Measurements from ENCODE around the gene PTOV1. TPM values are rescaled to one million over a fixed set of nuclear protein-coding genes. Genes with fewer than 3 reads are reported as not detected.

Gene PTOV1
- total and polyA plus RNA-seq, 10 of the 15 experiments (the other 5 are each of a cell fraction or from before 2014, with no cell fraction given): 3.2 to 83.5 (median 22.3) TPM

DNA sequence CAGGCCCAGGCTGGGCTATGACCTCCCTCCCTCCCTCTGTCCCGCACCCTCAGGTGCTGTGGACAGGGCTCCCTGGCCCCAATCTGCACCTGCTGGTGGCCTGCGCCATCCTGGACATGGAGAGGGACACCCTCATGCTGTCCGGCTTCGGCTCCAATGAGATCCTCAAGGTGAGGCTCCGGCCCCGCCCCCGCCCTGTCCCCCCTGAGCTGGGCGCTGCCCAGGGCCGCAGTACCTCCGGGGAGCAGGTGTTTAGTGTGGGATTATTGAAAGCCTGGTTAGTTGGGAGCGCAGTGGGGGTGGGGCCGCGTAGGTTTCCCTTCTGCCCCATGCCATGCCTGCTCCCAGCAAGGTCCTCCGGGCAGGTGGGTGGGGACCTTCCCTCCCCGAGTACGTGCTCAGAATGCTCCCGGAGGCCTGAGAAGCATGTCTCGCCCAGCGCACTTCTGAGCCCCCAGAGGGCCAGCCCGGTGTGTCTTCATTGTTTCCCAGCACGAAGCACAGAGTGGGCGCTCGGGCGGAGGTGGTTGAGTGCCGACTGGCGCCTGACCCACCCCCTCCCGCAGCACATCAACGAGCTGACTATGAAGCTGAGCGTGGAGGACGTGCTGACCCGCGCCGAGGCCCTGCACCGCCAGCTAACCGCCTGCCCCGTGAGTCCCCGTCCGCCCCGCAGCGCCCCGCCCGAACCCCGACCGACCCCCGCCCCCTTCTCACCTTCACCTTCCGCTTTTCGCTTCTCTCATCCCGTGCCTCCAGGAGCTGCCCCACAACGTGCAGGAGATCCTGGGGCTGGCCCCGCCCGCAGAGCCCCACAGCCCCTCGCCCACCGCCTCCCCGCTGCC lies 36.9 kb downstream of the PTOV1 start (continued):
- TF ChIP-seq, protein P1, sequence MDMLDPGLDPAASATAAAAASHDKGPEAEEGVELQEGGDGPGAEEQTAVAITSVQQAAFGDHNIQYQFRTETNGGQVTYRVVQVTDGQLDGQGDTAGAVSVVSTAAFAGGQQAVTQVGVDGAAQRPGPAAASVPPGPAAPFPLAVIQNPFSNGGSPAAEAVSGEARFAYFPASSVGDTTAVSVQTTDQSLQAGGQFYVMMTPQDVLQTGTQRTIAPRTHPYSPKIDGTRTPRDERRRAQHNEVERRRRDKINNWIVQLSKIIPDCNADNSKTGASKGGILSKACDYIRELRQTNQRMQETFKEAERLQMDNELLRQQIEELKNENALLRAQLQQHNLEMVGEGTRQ (IDR thresholded peaks at IDR 0.05; ENCODE audit: borderline replicate concordance, low read depth, low read length): no peak
- TF ChIP-seq CBFB (IDR thresholded peaks at IDR 0.05; ENCODE audit: low read depth) (no peak), CHD1 (IDR thresholded peaks at IDR 0.05; ENCODE audit: low read depth, low read length) (no peak), FOXM1 (IDR thresholded peaks at IDR 0.05; ENCODE audit: low read depth, low read length) (no peak), NR2F1 (conservative IDR thresholded peaks at IDR 0.05) (peak; percentile 35; the same call in 1 of the 2 replicates), CEBPZ (IDR thresholded peaks at IDR 0.05; ENCODE audit: low read depth, low read length) (no peak), CTCF (IDR thresholded peaks at IDR 0.05 in 2 of 3, conservative IDR thresholded peaks at IDR 0.05 in 1 of 3; ENCODE audit: control insufficient read depth in 2 of 3, extremely low read depth in 1 of 3, insufficient read depth in 1 of 3, low read depth in 3 of 3, low read length in 3 of 3) (no peak), MEF2A (IDR thresholded peaks at IDR 0.05; ENCODE audit: insufficient read depth, low read depth, low read length) (no peak), NRF1 (conservative IDR thresholded peaks at IDR 0.05; ENCODE audit: low read depth, low read length) (no peak), ZNF207 (IDR thresholded peaks at IDR 0.05; ENCODE audit: borderline replicate concordance) (no peak), NFIC (IDR thresholded peaks at IDR 0.05; ENCODE audit: low read depth, low read length) (no peak), RUNX3 (IDR thresholded peaks at IDR 0.05; ENCODE audit: low read length) (no peak), HCFC1 (IDR thresholded peaks at IDR 0.05; ENCODE audit: low read length) (no peak), ZBED1 (IDR thresholded peaks at IDR 0.05; ENCODE audit: borderline replicate concordance) (no peak), POLR2AphosphoS2 (IDR thresholded peaks at IDR 0.05; ENCODE audit: low read depth, low read length) (peak; percentile 78; the same call in 1 of the 2 replicates), RB1 (IDR thresholded peaks at IDR 0.05; ENCODE audit: borderline replicate concordance) (no peak), FOS (IDR thresholded peaks at IDR 0.05; ENCODE audit: borderline replicate concordance, extremely low read depth, insufficient read length) (no peak), ETV6 (conservative IDR thresholded peaks at IDR 0.05 in 1 of 2, IDR thresholded peaks at IDR 0.05 in 1 of 2; ENCODE audit: borderline replicate concordance in 1 of 2, low read depth in 1 of 2) (no peak), SUZ12 (IDR thresholded peaks at IDR 0.05; ENCODE audit: unreplicated experiment) (no peak), RCOR1 (conservative IDR thresholded peaks at IDR 0.05; ENCODE audit: low read depth, low read length) (no peak)
- TF ChIP-seq, protein P2, sequence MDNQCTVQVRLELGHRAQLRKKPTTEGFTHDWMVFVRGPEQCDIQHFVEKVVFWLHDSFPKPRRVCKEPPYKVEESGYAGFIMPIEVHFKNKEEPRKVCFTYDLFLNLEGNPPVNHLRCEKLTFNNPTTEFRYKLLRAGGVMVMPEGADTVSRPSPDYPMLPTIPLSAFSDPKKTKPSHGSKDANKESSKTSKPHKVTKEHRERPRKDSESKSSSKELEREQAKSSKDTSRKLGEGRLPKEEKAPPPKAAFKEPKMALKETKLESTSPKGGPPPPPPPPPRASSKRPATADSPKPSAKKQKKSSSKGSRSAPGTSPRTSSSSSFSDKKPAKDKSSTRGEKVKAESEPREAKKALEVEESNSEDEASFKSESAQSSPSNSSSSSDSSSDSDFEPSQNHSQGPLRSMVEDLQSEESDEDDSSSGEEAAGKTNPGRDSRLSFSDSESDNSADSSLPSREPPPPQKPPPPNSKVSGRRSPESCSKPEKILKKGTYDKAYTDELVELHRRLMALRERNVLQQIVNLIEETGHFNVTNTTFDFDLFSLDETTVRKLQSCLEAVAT (IDR thresholded peaks at IDR 0.05): peak; percentile 75
- TF ChIP-seq, protein P3, sequence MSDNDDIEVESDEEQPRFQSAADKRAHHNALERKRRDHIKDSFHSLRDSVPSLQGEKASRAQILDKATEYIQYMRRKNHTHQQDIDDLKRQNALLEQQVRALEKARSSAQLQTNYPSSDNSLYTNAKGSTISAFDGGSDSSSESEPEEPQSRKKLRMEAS (IDR thresholded peaks at IDR 0.05; ENCODE audit: low read depth, low read length): 0 out of 2 replicates have a peak, but pooled peaks have one; percentile 31

All from GM12878 (cell line).